ENCODE measurements around the gene MDH1B. TPM values are rescaled to one million over a fixed set of nuclear protein-coding genes. Genes with fewer than 3 reads are reported as not detected.

The MDH1B gene
- total RNA-seq, 1 donor from 2014 or later: 1.2 TPM

DNA sequence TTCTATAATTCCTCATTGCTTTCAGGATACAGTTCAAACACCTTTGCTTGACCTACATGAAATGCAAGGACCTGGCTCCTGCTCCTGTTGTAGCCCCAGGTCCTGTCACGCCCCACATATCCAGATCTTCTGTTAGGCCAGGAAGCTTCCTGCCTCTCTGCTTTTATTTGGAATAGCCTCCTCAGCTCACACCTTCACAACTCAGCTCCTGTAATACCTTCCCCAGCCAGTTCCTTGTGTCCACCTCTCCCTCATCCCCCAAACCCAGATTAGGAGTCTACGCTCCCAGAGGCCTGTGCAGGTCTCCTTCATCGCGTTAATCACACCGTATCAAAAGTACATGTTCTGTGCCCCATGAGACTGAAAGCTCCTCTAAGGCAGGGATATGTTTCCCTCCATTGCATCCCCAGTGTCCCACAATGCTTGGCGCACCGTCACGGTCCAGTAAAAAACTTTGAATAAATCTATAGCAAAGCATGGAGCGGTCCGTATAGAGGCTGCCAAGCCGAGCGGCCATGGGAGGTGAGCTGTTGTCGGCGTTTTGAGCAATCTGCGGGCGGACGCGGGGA is 371 bp downstream of the MDH1B start:
- no peak for DNase-seq (ENCODE audit: extremely low spot score, unreplicated experiment)
- H3K4me1 Mint-ChIP-seq (ENCODE audit: unreplicated experiment): peaks cover 21% of the 10 kb centered on the region
- TF ChIP-seq, protein P1, sequence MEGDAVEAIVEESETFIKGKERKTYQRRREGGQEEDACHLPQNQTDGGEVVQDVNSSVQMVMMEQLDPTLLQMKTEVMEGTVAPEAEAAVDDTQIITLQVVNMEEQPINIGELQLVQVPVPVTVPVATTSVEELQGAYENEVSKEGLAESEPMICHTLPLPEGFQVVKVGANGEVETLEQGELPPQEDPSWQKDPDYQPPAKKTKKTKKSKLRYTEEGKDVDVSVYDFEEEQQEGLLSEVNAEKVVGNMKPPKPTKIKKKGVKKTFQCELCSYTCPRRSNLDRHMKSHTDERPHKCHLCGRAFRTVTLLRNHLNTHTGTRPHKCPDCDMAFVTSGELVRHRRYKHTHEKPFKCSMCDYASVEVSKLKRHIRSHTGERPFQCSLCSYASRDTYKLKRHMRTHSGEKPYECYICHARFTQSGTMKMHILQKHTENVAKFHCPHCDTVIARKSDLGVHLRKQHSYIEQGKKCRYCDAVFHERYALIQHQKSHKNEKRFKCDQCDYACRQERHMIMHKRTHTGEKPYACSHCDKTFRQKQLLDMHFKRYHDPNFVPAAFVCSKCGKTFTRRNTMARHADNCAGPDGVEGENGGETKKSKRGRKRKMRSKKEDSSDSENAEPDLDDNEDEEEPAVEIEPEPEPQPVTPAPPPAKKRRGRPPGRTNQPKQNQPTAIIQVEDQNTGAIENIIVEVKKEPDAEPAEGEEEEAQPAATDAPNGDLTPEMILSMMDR (IDR thresholded peaks at IDR 0.05): no peak
- peak overlapping the region; percentile 87 for H3K4me3 Mint-ChIP-seq (ENCODE audit: unreplicated experiment)
- H3K9me3 Mint-ChIP-seq (ENCODE audit: unreplicated experiment): no peaks in the 10 kb centered on the region
- H3K27ac Mint-ChIP-seq (ENCODE audit: unreplicated experiment): peak overlapping the region; percentile 94
- peaks cover 4% of the 10 kb centered on the region for H3K27me3 Mint-ChIP-seq (ENCODE audit: unreplicated experiment)
- H3K36me3 Mint-ChIP-seq (ENCODE audit: unreplicated experiment): peaks cover 6% of the 10 kb centered on the region

DNA sequence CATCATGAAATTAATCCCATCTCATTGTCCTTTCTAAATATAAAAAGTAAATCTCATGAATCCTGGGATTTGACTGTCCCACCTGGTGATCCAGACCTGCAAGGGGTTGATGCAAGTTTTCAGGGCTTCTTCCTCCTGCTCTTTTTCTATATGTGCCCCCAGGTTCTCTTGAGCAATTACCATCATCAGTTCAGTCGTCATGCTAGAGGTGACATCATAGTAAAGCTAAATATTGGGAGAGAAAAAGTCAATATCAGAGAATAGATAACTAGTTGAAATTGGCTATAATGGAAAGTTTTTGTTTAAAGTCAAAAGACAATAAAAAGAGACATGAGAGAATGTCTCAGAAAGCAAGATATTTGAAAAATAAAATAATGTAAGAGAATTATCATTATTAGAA is 8.3 kb downstream of the MDH1B start:
- peaks cover 30% of the 10 kb centered on the region for H3K27me3 Mint-ChIP-seq (ENCODE audit: unreplicated experiment)
- DNase-seq (ENCODE audit: extremely low spot score, unreplicated experiment): no peak
- no peak overlapping the region for H3K4me3 Mint-ChIP-seq (ENCODE audit: unreplicated experiment)
- H3K4me1 Mint-ChIP-seq (ENCODE audit: unreplicated experiment): no peaks in the 10 kb centered on the region
- no peaks in the 10 kb centered on the region for H3K9me3 Mint-ChIP-seq (ENCODE audit: unreplicated experiment)
- no peak overlapping the region for H3K27ac Mint-ChIP-seq (ENCODE audit: unreplicated experiment)
- TF ChIP-seq, protein P1 (IDR thresholded peaks at IDR 0.05): no peak
- no peaks in the 10 kb centered on the region for H3K36me3 Mint-ChIP-seq (ENCODE audit: unreplicated experiment)

DNA sequence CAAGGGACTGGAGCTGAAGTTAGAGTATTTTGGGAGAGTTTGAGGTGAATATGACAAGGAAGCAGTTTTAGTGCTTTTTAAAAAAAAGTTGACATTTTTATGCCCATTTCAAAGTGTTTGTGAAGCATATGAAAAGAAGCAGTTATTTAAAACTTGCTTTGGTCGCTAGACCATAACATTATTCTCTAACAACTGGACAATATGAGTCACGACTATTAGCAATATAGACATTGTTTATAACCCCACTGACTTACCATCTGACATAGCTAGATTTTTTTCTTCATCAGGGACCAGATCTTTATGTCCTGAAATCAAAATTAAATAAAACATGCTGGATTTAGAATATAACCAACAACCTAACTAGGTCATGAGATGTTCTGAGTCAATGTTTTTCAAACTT is 24.3 kb downstream of the MDH1B start:
- no peaks in the 10 kb centered on the region for H3K9me3 Mint-ChIP-seq (ENCODE audit: unreplicated experiment)
- no peak for DNase-seq (ENCODE audit: extremely low spot score, unreplicated experiment)

DNA sequence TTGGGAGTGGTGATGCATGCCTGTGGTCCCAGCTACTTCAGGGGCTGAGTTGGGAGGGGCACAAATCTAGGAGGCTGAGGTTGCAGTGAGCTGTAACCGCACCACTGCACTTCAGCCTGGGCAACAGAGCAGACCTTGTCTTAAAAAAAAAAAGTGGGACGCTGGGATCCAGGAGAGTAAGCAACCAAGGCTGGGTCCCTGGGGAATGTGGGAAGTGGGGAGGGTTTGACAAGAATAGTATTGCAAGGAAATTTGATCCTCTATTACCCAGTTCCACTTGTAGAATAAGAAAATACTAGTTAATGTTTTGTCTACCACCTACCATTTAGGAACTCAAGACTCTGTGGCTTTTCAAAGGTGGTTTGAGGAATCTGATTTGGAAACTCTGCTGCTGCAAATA is 25.9 kb downstream of the MDH1B start:
- H3K27ac Mint-ChIP-seq (ENCODE audit: unreplicated experiment): no peak overlapping the region
- no peaks in the 10 kb centered on the region for H3K9me3 Mint-ChIP-seq (ENCODE audit: unreplicated experiment)
- peaks cover 21% of the 10 kb centered on the region for H3K27me3 Mint-ChIP-seq (ENCODE audit: unreplicated experiment)
- no peaks in the 10 kb centered on the region for H3K4me1 Mint-ChIP-seq (ENCODE audit: unreplicated experiment)
- DNase-seq (ENCODE audit: extremely low spot score, unreplicated experiment): no peak
- no peak overlapping the region for H3K4me3 Mint-ChIP-seq (ENCODE audit: unreplicated experiment)
- H3K36me3 Mint-ChIP-seq (ENCODE audit: unreplicated experiment): no peaks in the 10 kb centered on the region
- TF ChIP-seq, protein P1 (IDR thresholded peaks at IDR 0.05): no peak

More for the DNA sequence above, 24.3 kb downstream of the MDH1B start:
- Mint-ChIP-seq H3K4me1 (ENCODE audit: unreplicated experiment) (no peaks in the 10 kb centered on the region), H3K27me3 (ENCODE audit: unreplicated experiment) (peaks cover 21% of the 10 kb centered on the region), H3K4me3 (ENCODE audit: unreplicated experiment) (no peak overlapping the region), H3K36me3 (ENCODE audit: unreplicated experiment) (no peaks in the 10 kb centered on the region), H3K27ac (ENCODE audit: unreplicated experiment) (no peak overlapping the region)
- TF ChIP-seq, protein P1 (IDR thresholded peaks at IDR 0.05): no peak

DNA sequence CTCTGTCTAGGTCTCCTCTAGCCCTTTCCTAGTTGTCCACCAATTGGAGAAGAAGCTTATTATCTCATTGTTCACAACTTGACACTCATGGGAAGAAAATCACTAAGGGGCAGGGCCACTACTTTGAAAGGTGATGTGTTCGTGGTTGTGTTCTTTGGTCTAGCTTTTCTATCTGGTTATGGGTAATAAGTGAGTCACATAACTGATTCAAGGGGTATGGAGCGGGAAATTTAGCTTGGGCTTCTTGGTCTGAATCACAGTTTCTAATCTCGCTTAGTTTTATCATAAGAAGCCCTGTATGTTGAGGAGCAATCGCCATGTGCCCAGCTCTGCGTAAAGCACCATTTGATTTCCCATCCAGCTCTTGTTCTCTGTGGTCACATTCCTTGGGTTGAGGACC is 28.2 kb downstream of the MDH1B start:
- TF ChIP-seq, protein P1 (IDR thresholded peaks at IDR 0.05): no peak
- H3K4me3 Mint-ChIP-seq (ENCODE audit: unreplicated experiment): no peak overlapping the region

More for the DNA sequence above, 28.2 kb downstream of the MDH1B start:
- Mint-ChIP-seq H3K27me3 (ENCODE audit: unreplicated experiment) (peaks cover 15% of the 10 kb centered on the region), H3K4me1 (ENCODE audit: unreplicated experiment) (no peaks in the 10 kb centered on the region), H3K9me3 (ENCODE audit: unreplicated experiment) (no peaks in the 10 kb centered on the region), H3K36me3 (ENCODE audit: unreplicated experiment) (no peaks in the 10 kb centered on the region), H3K27ac (ENCODE audit: unreplicated experiment) (no peak overlapping the region)
- no peak for DNase-seq (ENCODE audit: extremely low spot score, unreplicated experiment)

All from osteocyte (in vitro differentiated cells).